ENCODE measurements around the gene LRG1. TPM values are rescaled to one million over a fixed set of nuclear protein-coding genes. Genes with fewer than 3 reads are reported as not detected.

The LRG1 gene
- polyA plus RNA-seq, 1 donor from 2014 or later: not detected

DNA sequence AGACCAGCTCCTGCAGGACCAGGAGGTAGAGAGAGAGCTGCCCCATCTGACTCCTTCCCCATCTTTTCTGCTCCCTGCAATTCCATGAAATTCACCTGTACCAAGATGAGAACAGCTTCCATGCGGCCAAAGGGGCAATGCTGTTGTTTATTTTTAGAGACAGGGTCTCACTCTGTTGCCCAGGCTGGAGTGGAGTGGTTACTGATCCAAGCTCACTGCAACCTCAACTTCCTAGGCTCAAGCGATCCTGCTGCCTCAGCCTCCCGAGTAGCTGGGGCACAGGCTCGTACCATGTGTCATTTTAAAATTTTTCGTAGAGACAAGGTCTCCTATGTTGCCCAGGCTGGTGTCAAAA, 18.0 kb downstream of the LRG1 start:
- no peaks in the 10 kb centered on the region for H3K36me3 ChIP-seq (ENCODE audit: insufficient read depth, low read length)
- H3K4me2 ChIP-seq (ENCODE audit: low read length): no peak overlapping the region
- H3F3A ChIP-seq (ENCODE audit: insufficient read depth, low read length, poor library complexity, severe bottlenecking): no peaks in the 10 kb centered on the region
- H3K27ac ChIP-seq (ENCODE audit: low read length): no peak overlapping the region
- TF ChIP-seq EP300 (conservative IDR thresholded peaks at IDR 0.05; ENCODE audit: poor library complexity, severe bottlenecking): no peak
- no peak for TF ChIP-seq RAD21 (conservative IDR thresholded peaks at IDR 0.05)
- TF ChIP-seq, protein P1, sequence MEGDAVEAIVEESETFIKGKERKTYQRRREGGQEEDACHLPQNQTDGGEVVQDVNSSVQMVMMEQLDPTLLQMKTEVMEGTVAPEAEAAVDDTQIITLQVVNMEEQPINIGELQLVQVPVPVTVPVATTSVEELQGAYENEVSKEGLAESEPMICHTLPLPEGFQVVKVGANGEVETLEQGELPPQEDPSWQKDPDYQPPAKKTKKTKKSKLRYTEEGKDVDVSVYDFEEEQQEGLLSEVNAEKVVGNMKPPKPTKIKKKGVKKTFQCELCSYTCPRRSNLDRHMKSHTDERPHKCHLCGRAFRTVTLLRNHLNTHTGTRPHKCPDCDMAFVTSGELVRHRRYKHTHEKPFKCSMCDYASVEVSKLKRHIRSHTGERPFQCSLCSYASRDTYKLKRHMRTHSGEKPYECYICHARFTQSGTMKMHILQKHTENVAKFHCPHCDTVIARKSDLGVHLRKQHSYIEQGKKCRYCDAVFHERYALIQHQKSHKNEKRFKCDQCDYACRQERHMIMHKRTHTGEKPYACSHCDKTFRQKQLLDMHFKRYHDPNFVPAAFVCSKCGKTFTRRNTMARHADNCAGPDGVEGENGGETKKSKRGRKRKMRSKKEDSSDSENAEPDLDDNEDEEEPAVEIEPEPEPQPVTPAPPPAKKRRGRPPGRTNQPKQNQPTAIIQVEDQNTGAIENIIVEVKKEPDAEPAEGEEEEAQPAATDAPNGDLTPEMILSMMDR (IDR thresholded peaks at IDR 0.05; ENCODE audit: poor library complexity, severe bottlenecking): no peak
- TF ChIP-seq SMC3 (conservative IDR thresholded peaks at IDR 0.05; ENCODE audit: poor library complexity): no peak
- TF ChIP-seq EZH2 (IDR thresholded peaks at IDR 0.05; ENCODE audit: borderline replicate concordance, insufficient read depth, low read length, poor library complexity, severe bottlenecking): no peak
- TF ChIP-seq MXI1 (conservative IDR thresholded peaks at IDR 0.05; ENCODE audit: poor library complexity, severe bottlenecking): no peak
- TF ChIP-seq TAF1 (IDR thresholded peaks at IDR 0.05; ENCODE audit: low read depth): no peak
- no peak for TF ChIP-seq POLR2AphosphoS5 (IDR thresholded peaks at IDR 0.05)
- TF ChIP-seq, protein P2, sequence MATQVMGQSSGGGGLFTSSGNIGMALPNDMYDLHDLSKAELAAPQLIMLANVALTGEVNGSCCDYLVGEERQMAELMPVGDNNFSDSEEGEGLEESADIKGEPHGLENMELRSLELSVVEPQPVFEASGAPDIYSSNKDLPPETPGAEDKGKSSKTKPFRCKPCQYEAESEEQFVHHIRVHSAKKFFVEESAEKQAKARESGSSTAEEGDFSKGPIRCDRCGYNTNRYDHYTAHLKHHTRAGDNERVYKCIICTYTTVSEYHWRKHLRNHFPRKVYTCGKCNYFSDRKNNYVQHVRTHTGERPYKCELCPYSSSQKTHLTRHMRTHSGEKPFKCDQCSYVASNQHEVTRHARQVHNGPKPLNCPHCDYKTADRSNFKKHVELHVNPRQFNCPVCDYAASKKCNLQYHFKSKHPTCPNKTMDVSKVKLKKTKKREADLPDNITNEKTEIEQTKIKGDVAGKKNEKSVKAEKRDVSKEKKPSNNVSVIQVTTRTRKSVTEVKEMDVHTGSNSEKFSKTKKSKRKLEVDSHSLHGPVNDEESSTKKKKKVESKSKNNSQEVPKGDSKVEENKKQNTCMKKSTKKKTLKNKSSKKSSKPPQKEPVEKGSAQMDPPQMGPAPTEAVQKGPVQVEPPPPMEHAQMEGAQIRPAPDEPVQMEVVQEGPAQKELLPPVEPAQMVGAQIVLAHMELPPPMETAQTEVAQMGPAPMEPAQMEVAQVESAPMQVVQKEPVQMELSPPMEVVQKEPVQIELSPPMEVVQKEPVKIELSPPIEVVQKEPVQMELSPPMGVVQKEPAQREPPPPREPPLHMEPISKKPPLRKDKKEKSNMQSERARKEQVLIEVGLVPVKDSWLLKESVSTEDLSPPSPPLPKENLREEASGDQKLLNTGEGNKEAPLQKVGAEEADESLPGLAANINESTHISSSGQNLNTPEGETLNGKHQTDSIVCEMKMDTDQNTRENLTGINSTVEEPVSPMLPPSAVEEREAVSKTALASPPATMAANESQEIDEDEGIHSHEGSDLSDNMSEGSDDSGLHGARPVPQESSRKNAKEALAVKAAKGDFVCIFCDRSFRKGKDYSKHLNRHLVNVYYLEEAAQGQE (IDR thresholded peaks at IDR 0.05; ENCODE audit: borderline replicate concordance): no peak
- H4K20me1 ChIP-seq (ENCODE audit: insufficient read depth): no peaks in the 10 kb centered on the region
- no peak overlapping the region for H3K4me3 ChIP-seq (ENCODE audit: low read length)
- H3K27me3 ChIP-seq (ENCODE audit: insufficient read depth, low read depth, low read length): no peaks in the 10 kb centered on the region
- H2AFZ ChIP-seq (ENCODE audit: low read depth, low read length): no peak overlapping the region
- H3K9me3 ChIP-seq (ENCODE audit: low read length): no peaks in the 10 kb centered on the region
- H3K9ac ChIP-seq (ENCODE audit: low read length): no peak overlapping the region
- H3K79me2 ChIP-seq (replicated peaks; ENCODE audit: insufficient read depth, low read length): no peaks in the 10 kb centered on the region
- no peaks in the 10 kb centered on the region for H3K9me2 ChIP-seq (ENCODE audit: insufficient read depth, low read length)

DNA sequence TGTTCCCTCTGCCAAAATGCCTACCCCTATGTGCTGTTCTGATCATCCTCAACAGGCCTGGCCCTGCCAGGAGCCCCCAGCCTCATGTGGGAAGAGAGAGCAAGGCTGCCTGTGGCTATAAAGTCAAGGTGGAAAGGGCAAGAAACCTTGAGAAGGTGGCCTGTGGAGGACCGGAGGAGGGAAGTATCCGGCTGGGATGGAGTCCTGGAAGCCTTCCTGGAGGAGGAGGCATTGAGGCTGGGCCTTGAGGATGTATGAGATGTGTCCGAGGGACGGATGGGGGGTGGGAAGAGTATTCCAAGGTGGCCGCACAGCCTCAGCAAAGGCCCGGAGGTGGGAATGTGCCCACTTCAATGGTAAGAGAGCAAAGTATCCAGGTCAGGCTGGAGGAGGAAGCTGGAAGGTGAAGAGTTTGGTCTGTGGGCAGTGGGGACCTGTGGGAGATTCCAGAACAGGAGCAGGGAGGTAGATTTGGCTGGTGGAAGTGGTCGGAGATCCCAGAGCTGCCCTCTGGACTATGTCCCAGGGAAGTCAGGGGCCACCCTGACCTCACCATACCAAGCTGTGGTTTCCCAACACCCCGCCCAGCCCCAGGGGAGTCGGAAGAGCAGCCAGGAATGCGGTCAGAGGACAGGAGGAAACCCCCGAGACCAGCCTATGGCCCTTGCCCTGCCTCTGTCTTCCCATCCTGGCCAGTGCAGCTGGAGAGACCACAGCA, 18.5 kb downstream of the LRG1 start:
- no peak overlapping the region for H2AFZ ChIP-seq (ENCODE audit: low read depth, low read length)
- TF ChIP-seq EZH2 (IDR thresholded peaks at IDR 0.05; ENCODE audit: borderline replicate concordance, insufficient read depth, low read length, poor library complexity, severe bottlenecking) (no peak), EP300 (conservative IDR thresholded peaks at IDR 0.05; ENCODE audit: poor library complexity, severe bottlenecking) (no peak), RAD21 (conservative IDR thresholded peaks at IDR 0.05) (no peak), SMC3 (conservative IDR thresholded peaks at IDR 0.05; ENCODE audit: poor library complexity) (no peak), POLR2AphosphoS5 (IDR thresholded peaks at IDR 0.05) (no peak), TAF1 (IDR thresholded peaks at IDR 0.05; ENCODE audit: low read depth) (no peak), MXI1 (conservative IDR thresholded peaks at IDR 0.05; ENCODE audit: poor library complexity, severe bottlenecking) (no peak)
- TF ChIP-seq, protein P2 (IDR thresholded peaks at IDR 0.05; ENCODE audit: borderline replicate concordance): no peak
- TF ChIP-seq, protein P1 (IDR thresholded peaks at IDR 0.05; ENCODE audit: poor library complexity, severe bottlenecking): no peak
- H4K20me1 ChIP-seq (ENCODE audit: insufficient read depth): no peaks in the 10 kb centered on the region
- no peak overlapping the region for H3K27ac ChIP-seq (ENCODE audit: low read length)
- no peak overlapping the region for H3K4me2 ChIP-seq (ENCODE audit: low read length)
- H3K9me3 ChIP-seq (ENCODE audit: low read length): no peaks in the 10 kb centered on the region
- H3K9me2 ChIP-seq (ENCODE audit: insufficient read depth, low read length): no peaks in the 10 kb centered on the region
- H3K36me3 ChIP-seq (ENCODE audit: insufficient read depth, low read length): no peaks in the 10 kb centered on the region
- no peaks in the 10 kb centered on the region for H3K27me3 ChIP-seq (ENCODE audit: insufficient read depth, low read depth, low read length)
- H3F3A ChIP-seq (ENCODE audit: insufficient read depth, low read length, poor library complexity, severe bottlenecking): no peaks in the 10 kb centered on the region
- no peaks in the 10 kb centered on the region for H3K79me2 ChIP-seq (replicated peaks; ENCODE audit: insufficient read depth, low read length)
- H3K4me3 ChIP-seq (ENCODE audit: low read length): no peak overlapping the region
- H3K9ac ChIP-seq (ENCODE audit: low read length): no peak overlapping the region

Measured in neural cell (in vitro differentiated cells).